Measurements from ENCODE around the gene CITED1.
A peak's percentile ranks its signal among the peaks of the same experiment; 100 is the strongest.

CITED1 gene

DNA sequence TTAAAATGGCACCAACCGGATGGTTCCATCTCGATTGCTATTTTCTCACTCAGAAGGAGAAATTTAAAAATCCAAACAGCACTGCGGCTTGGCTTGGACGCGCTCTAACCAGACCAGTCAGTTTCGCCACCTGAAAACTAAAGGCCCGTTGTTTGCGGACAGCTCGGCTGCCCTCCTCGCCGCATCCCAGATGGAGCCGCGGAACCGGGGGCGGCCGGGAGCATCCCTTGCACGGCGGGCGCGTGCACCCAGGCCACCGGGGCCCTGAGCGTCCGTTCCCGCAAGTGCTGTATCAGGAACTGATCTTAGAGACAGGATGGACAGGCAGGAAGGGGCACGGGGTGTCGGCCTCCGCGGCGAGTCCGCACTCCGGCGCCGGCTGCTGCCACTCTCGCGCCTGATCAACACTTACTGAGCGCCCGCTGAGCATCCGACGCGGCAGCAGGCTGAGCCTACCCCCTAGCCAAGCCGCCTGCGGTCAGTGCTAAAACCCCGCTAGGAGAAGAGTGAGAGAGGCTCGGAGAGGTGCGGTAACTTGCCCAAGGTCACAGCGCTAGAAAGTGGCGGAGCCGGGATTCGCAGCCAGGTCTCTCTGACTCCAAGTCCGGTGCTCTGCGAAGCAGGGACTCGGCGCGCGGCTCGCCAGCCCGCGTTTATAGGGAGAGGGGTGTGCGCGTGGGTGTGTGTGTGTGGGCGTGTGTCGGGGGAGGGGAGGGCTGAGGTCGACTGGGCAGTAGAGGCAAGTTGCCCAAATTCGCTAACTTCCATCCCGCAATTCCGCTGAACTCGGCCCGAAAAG lies at the start of gene CITED1:
Gene CITED1 (minus strand): TSS at position 629 of the 799 bp plus-strand sequence. CDS start 3,045 bp downstream, outside the sequence.
- H3K27me3 ChIP-seq (ENCODE audit: control insufficient read depth in 5 of 5, insufficient read depth in 4 of 5, low read length in 5 of 5) = peaks cover 35 to 81% (median 58%) of the 10 kb centered on the region in 5 donors
- H3K36me3 ChIP-seq (ENCODE audit: control insufficient read depth in 5 of 5, insufficient read depth in 5 of 5, low read length in 5 of 5) = no peaks in the 10 kb centered on the region
- H3K4me1 ChIP-seq (ENCODE audit: control insufficient read depth in 5 of 5, insufficient read depth in 5 of 5, low read length in 5 of 5) = peaks cover 2 to 44% (median 42%) of the 10 kb centered on the region in 5 donors
- H3K4me3 ChIP-seq (ENCODE audit: low read depth in 1 of 5, low read length in 5 of 5) = peak within 1 kb of the TSS; percentile 63 to 72 (median 69)
- H3K27ac ChIP-seq (ENCODE audit: low read depth, low read length) = no peak within 1 kb of the TSS
- peak within 1 kb of the TSS in 1 of 5 donors; percentile 35 for H3K9ac ChIP-seq (ENCODE audit: low read length in 5 of 5)
- H3K9me3 ChIP-seq (ENCODE audit: control insufficient read depth in 5 of 5, low read length in 5 of 5) = no peaks in the 10 kb centered on the region

- peaks cover 0 to 9% (median under 1%) of the 10 kb centered on the region in 5 donors for H3K4me1 ChIP-seq (ENCODE audit: control insufficient read depth in 5 of 5, insufficient read depth in 5 of 5, low read length in 5 of 5)
- no peak overlapping the region for H3K27ac ChIP-seq (ENCODE audit: low read depth, low read length)
- H3K9ac ChIP-seq (ENCODE audit: low read length in 5 of 5) = no peak overlapping the region
- H3K9me3 ChIP-seq (ENCODE audit: control insufficient read depth in 5 of 5, low read length in 5 of 5) = no peaks in the 10 kb centered on the region
- peaks cover 0 to 16% (median 0%) of the 10 kb centered on the region in 5 donors for H3K36me3 ChIP-seq (ENCODE audit: control insufficient read depth in 5 of 5, insufficient read depth in 5 of 5, low read length in 5 of 5)
- H3K27me3 ChIP-seq (ENCODE audit: control insufficient read depth in 5 of 5, insufficient read depth in 4 of 5, low read length in 5 of 5) = peaks cover 0 to 19% (median 9%) of the 10 kb centered on the region in 5 donors
- no peak overlapping the region for H3K4me3 ChIP-seq (ENCODE audit: low read depth in 1 of 5, low read length in 5 of 5)
Measured at GRCh38 chrX:72352786-72353185, 47.1 kb upstream of the CITED1 start.

DNA sequence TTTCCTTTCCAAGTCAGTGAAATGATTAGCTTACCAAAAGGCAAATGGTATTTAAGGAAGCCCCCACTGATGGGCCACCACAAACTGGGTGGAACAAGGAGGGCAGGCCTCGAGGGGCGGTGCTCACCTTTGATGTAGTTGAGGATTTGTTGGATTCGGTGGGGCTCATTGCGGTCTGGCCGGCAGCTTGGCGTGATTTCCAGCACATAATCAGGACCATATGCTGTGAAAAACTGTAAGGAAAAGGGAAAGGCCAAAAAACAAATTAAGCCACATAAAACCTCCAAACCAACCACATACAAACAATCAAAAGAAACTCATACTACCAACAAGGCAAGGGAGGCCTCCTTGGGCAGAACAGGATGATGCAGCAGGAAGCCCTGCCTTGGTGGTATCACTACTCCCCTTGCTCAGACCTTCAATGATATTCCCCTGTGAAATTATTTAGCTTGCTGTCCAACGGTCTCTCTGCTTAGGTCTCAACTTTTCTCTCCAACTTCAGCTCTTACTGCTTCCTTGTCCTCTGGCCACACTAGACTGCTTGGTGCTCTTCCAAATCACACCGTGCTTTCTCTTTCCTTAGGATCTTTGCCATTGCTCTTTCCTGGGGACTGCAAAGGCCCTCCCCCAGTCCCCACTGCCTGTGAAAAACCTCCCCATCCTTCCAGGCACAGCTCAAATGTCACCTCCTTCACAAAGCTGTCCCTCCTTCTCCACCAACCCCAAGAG lies 46.1 kb upstream of the CITED1 start:
- Histone ChIP-seq H3K27me3 (ENCODE audit: control insufficient read depth in 5 of 5, insufficient read depth in 4 of 5, low read length in 5 of 5) (peaks cover 0 to 14% (median 11%) of the 10 kb centered on the region in 5 donors), H3K4me1 (ENCODE audit: control insufficient read depth in 5 of 5, insufficient read depth in 5 of 5, low read length in 5 of 5) (peaks cover 0 to 15% (median 7%) of the 10 kb centered on the region in 5 donors), H3K27ac (ENCODE audit: low read depth, low read length) (no peak overlapping the region), H3K36me3 (ENCODE audit: control insufficient read depth in 5 of 5, insufficient read depth in 5 of 5, low read length in 5 of 5) (peaks cover 0 to 16% (median 0%) of the 10 kb centered on the region in 5 donors), H3K9ac (ENCODE audit: low read length in 5 of 5) (no peak overlapping the region), H3K9me3 (ENCODE audit: control insufficient read depth in 5 of 5, low read length in 5 of 5) (no peaks in the 10 kb centered on the region), H3K4me3 (ENCODE audit: low read depth in 1 of 5, low read length in 5 of 5) (no peak overlapping the region)

GRCh38 chrX:72349190-72349589 lies 43.5 kb upstream of the CITED1 start:
- H3K36me3 ChIP-seq (ENCODE audit: control insufficient read depth in 5 of 5, insufficient read depth in 5 of 5, low read length in 5 of 5) = peaks cover 0 to 16% (median 0%) of the 10 kb centered on the region in 5 donors
- no peak overlapping the region for H3K27ac ChIP-seq (ENCODE audit: low read depth, low read length)
- H3K9me3 ChIP-seq (ENCODE audit: control insufficient read depth in 5 of 5, low read length in 5 of 5) = no peaks in the 10 kb centered on the region
- H3K27me3 ChIP-seq (ENCODE audit: control insufficient read depth in 5 of 5, insufficient read depth in 4 of 5, low read length in 5 of 5) = peaks cover 0 to 19% (median 9%) of the 10 kb centered on the region in 5 donors
- H3K9ac ChIP-seq (ENCODE audit: low read length in 5 of 5) = no peak overlapping the region
- peaks cover 0 to 15% (median 7%) of the 10 kb centered on the region in 5 donors for H3K4me1 ChIP-seq (ENCODE audit: control insufficient read depth in 5 of 5, insufficient read depth in 5 of 5, low read length in 5 of 5)
- H3K4me3 ChIP-seq (ENCODE audit: low read depth in 1 of 5, low read length in 5 of 5) = no peak overlapping the region

- H3K27me3 ChIP-seq (ENCODE audit: control insufficient read depth in 5 of 5, insufficient read depth in 4 of 5, low read length in 5 of 5) = peaks cover 0 to 12% (median 6%) of the 10 kb centered on the region in 5 donors
- no peak overlapping the region for H3K9ac ChIP-seq (ENCODE audit: low read length in 5 of 5)
- peaks cover 0 to 15% (median 7%) of the 10 kb centered on the region in 5 donors for H3K4me1 ChIP-seq (ENCODE audit: control insufficient read depth in 5 of 5, insufficient read depth in 5 of 5, low read length in 5 of 5)
- no peaks in the 10 kb centered on the region for H3K9me3 ChIP-seq (ENCODE audit: control insufficient read depth in 5 of 5, low read length in 5 of 5)
- H3K4me3 ChIP-seq (ENCODE audit: low read depth in 1 of 5, low read length in 5 of 5) = no peak overlapping the region
- no peak overlapping the region for H3K27ac ChIP-seq (ENCODE audit: low read depth, low read length)
- peaks cover 0 to 16% (median 0%) of the 10 kb centered on the region in 5 donors for H3K36me3 ChIP-seq (ENCODE audit: control insufficient read depth in 5 of 5, insufficient read depth in 5 of 5, low read length in 5 of 5)
Measured at GRCh38 chrX:72348247-72348979, 42.7 kb upstream of the CITED1 start.

DNA sequence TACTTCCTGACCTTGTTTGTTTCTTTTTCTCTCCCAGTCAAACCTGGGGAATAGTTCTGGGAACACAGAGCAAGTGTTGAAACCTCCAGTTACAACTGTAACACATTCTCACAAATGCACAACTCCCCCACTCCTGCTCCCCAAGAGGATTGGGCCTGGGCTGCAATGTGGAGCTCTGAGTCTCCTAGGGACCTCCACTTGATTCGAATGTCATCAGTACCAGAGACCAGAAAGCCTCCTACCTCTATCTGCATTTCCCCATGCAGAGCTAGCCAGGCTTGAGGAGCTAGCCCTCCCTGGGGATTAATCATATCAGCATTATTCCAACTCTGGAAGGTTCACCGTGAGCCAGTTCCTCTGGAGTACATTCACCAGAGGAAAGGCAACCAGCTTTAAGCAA lies 41.7 kb upstream of the CITED1 start:
- Histone ChIP-seq H3K9me3 (ENCODE audit: control insufficient read depth in 5 of 5, low read length in 5 of 5) (no peaks in the 10 kb centered on the region), H3K4me3 (ENCODE audit: low read depth in 1 of 5, low read length in 5 of 5) (peak overlapping the region in 1 of 5 donors; percentile 0), H3K36me3 (ENCODE audit: control insufficient read depth in 5 of 5, insufficient read depth in 5 of 5, low read length in 5 of 5) (peaks cover 0 to 16% (median 0%) of the 10 kb centered on the region in 5 donors), H3K9ac (ENCODE audit: low read length in 5 of 5) (no peak overlapping the region), H3K27me3 (ENCODE audit: control insufficient read depth in 5 of 5, insufficient read depth in 4 of 5, low read length in 5 of 5) (peaks cover 0 to 12% (median 6%) of the 10 kb centered on the region in 5 donors), H3K27ac (ENCODE audit: low read depth, low read length) (no peak overlapping the region), H3K4me1 (ENCODE audit: control insufficient read depth in 5 of 5, insufficient read depth in 5 of 5, low read length in 5 of 5) (peaks cover 0 to 17% (median 8%) of the 10 kb centered on the region in 5 donors)

- Histone ChIP-seq H3K36me3 (ENCODE audit: control insufficient read depth in 5 of 5, insufficient read depth in 5 of 5, low read length in 5 of 5) (peaks cover 0 to 14% (median 0%) of the 10 kb centered on the region in 5 donors), H3K27ac (ENCODE audit: low read depth, low read length) (no peak overlapping the region), H3K4me3 (ENCODE audit: low read depth in 1 of 5, low read length in 5 of 5) (no peak overlapping the region), H3K9me3 (ENCODE audit: control insufficient read depth in 5 of 5, low read length in 5 of 5) (no peaks in the 10 kb centered on the region), H3K4me1 (ENCODE audit: control insufficient read depth in 5 of 5, insufficient read depth in 5 of 5, low read length in 5 of 5) (peaks cover 0 to 19% (median 13%) of the 10 kb centered on the region in 5 donors), H3K9ac (ENCODE audit: low read length in 5 of 5) (no peak overlapping the region), H3K27me3 (ENCODE audit: control insufficient read depth in 5 of 5, insufficient read depth in 4 of 5, low read length in 5 of 5) (peaks cover 0 to 15% (median 9%) of the 10 kb centered on the region in 5 donors)
Measured at GRCh38 chrX:72346302-72346949, 40.7 kb upstream of the CITED1 start.

- Histone ChIP-seq H3K9me3 (ENCODE audit: control insufficient read depth in 5 of 5, low read length in 5 of 5) (no peaks in the 10 kb centered on the region), H3K27me3 (ENCODE audit: control insufficient read depth in 5 of 5, insufficient read depth in 4 of 5, low read length in 5 of 5) (peaks cover 0 to 12% (median 9%) of the 10 kb centered on the region in 5 donors), H3K4me3 (ENCODE audit: low read depth in 1 of 5, low read length in 5 of 5) (no peak overlapping the region), H3K36me3 (ENCODE audit: control insufficient read depth in 5 of 5, insufficient read depth in 5 of 5, low read length in 5 of 5) (no peaks in the 10 kb centered on the region), H3K4me1 (ENCODE audit: control insufficient read depth in 5 of 5, insufficient read depth in 5 of 5, low read length in 5 of 5) (peaks cover 0 to 14% (median 4%) of the 10 kb centered on the region in 5 donors), H3K27ac (ENCODE audit: low read depth, low read length) (no peak overlapping the region), H3K9ac (ENCODE audit: low read length in 5 of 5) (no peak overlapping the region)
Measured at GRCh38 chrX:72340626-72341025, 34.9 kb upstream of the CITED1 start.

- Histone ChIP-seq H3K4me3 (ENCODE audit: low read depth in 1 of 5, low read length in 5 of 5) (no peak overlapping the region), H3K9ac (ENCODE audit: low read length in 5 of 5) (no peak overlapping the region), H3K4me1 (ENCODE audit: control insufficient read depth in 5 of 5, insufficient read depth in 5 of 5, low read length in 5 of 5) (peaks cover 0 to 14% (median 4%) of the 10 kb centered on the region in 5 donors), H3K27ac (ENCODE audit: low read depth, low read length) (no peak overlapping the region), H3K27me3 (ENCODE audit: control insufficient read depth in 5 of 5, insufficient read depth in 4 of 5, low read length in 5 of 5) (peaks cover 0 to 12% (median 9%) of the 10 kb centered on the region in 5 donors), H3K36me3 (ENCODE audit: control insufficient read depth in 5 of 5, insufficient read depth in 5 of 5, low read length in 5 of 5) (no peaks in the 10 kb centered on the region), H3K9me3 (ENCODE audit: control insufficient read depth in 5 of 5, low read length in 5 of 5) (no peaks in the 10 kb centered on the region)
Measured at GRCh38 chrX:72340041-72340440, 34.3 kb upstream of the CITED1 start.

Measured in subcutaneous abdominal adipose tissue (tissue), 5 donors.